Islet precursor cell (in vitro differentiated cells): ENCODE measurements around the gene ACAA2.

Source experiments
- DNase-seq: peaks from one replicate; pipeline ENCODE4 v3.0.0-alpha.2; 2018

ACAA2 gene, protein sequence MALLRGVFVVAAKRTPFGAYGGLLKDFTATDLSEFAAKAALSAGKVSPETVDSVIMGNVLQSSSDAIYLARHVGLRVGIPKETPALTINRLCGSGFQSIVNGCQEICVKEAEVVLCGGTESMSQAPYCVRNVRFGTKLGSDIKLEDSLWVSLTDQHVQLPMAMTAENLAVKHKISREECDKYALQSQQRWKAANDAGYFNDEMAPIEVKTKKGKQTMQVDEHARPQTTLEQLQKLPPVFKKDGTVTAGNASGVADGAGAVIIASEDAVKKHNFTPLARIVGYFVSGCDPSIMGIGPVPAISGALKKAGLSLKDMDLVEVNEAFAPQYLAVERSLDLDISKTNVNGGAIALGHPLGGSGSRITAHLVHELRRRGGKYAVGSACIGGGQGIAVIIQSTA

DNA sequence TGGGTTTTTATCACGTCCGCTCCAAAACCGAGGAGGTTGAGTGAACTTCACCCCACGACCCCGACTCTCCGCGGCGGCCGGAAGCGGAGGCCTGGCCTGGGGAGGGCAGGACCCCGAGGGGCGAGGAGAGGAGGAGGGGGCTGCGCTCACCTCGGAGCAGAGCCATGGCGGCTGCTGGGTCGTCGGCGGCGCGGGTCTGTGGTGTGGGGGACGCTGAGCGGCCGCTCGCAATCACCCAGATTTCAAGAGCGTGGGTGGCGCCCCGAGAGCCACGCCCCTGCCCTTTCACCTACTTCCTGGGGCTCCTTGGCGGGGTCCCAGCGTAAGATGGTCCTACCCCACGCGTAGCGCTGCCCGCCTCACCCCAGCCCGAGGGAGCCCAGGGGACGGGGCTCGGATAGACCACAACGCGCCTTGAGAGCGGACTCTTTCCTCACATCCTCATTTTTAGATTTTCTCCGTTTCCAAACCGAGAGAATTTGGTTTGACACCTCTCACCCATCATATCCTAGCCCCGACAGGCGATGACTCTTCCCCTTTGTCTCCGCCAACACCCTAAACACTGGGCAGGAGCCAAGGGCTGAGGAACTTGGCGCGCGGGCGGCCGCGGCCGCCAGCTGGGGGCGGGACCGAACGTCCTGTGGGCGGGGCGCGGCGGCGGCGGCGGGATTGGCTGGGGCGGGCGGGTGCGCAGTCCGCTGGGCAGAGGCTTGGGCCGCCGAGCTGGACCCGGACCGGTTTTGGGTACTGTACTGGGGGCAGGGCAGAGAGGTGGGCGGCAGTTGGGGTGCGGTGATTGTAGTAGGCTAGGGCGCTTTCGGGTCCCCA, at the start of gene ACAA2:
TSS of gene ACAA2 (minus strand) at position 215 of the 828 bp plus-strand sequence. CDS start at position 166, 49 bp downstream.
- DNase-seq = peak; percentile 88

DNA sequence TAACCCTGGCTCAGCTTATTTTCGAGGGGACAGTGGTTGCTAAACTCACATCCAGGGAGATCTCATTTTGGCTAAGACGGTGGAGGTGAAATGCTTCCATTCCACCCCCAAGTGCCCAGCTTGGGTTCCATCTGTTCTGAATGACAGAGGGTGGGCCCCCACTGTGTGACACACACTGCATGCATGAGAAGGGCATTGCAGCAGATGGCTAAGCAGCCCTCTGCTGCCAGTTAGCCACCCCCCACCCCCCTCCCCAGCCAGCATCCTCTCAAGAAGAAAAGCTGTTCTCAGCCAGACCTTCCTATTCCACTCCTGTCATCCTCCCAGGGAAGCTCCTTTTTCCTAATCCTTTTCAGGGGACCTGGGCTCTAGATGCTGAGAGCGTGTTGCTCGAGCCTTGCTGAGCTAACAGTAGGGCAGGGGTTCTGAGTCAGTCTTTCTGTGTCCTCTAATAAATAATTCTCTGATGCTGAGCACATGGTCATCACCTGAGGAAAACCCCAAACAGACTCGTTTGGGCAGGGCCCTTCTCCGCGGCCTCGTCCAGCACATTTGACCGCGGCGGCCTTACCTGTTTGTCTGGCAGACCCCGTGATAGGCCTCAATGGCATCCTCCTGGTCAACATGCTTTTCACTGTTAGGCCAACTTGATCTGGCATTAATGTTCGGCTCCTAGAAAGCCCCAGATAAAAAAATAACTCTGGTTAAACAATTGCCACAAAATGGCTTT, 49.5 kb upstream of the ACAA2 start:
- DNase-seq = no peak

DNA sequence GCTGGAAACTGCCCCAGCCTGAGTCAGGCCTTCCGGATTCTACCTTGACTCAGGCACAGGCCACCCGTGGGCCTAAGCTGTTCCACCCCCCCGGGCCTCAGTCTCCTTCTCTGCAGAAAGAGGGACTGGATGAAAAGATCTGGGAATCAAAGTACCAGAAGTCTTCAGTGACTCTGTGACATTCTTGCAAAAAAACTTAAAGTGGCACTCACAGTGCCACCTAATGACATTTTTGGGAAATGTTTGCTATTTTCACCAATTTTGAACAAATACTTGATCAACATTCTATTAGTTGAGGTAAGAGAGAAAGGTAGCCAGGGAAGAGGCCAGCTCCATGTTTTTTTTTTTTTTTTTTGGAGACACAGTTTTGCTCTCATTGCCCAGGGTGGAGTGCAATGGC, 48.3 kb upstream of the ACAA2 start:
- DNase-seq = no peak

DNA sequence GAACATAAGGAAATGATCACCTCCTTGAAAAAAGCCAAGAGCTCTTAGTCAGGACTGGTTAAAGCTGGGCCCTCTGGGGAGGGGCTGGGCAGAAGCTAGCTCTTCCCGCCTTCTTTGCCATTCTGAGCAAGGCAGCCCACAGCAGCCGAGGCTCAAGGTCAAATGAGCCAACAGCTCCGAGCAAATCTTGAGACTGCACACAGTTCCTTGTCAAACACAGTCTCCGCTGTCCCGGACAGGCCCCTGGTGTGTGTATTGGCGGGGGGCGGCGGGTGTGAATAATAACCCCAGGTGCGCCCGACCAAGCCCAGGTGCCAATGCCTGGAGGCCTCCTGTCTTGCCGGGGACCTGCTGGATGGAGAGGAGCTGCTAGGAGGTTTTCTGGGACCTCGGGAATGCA, 46.4 kb upstream of the ACAA2 start:
- DNase-seq = peak; percentile 50

DNA sequence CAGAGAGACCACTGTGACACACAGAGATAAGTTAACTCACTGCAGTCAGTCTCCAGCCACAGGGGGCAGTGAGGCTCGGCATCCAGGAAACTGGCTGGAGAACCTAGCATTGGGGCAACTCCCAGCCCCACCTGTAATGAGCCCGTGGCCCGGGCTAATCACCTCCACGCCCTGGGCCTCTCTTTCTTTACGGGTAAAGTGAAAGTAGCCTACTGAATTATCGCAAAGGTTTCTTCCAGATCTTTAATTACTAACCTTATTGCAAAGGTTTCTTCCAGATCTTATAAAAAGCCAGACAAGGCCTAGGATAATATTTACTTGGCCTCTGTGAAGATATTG, 45.7 kb upstream of the ACAA2 start:
- DNase-seq = no peak

DNA sequence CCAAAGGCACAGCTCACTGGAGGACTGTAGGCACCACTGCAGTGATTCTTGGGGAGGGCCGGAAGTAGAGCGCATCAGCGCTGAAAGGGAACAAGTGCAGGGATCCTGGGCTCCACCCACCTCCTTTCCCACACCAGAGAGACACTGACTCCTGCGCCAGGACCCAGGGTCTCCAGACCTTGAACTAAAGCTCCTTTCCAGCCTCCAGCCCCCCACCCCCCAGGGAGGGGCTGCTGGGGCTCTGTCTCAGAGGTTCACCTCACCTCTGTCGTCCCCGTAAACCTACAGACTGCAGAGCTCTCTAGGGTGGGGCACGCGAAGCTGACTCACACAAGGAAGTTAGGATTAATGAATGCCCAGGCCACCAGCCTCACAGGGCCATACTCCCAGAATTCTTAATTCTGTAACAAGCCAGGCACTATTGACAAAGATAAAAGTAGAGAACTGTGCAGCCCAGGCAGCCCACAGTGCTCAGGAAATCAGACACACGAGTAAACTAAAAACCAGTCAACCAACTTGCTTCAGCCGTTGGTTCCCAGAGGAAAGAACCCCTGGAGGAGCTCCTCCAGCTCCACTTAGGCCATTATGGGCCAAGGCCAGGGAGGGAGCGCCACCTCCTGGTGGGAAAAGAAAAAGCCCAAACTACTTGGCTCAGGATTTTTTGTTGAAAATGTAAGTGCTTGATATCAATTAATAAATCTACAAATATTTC, 45.1 kb upstream of the ACAA2 start:
- peak; percentile 82 for DNase-seq

DNA sequence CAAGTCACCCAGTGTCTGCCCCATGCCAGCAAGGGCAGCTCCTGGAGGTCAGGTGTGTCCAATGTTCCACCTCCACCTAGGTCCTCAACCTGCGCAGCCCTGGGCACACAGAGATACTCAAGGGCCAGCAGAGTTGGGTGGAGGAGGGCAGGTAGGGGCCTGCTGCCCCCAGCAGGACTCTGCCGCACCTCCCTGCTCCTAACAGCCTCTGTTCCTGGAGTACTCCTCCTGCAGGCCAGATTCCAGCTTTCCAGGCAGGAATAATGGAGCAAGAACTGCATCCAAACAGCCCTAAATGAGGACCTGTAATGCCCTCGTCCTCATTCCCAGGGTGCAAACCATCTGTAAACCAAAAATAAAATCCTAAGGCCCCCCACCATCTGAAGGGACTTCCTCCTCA, 44.4 kb upstream of the ACAA2 start:
- no peak for DNase-seq

DNA sequence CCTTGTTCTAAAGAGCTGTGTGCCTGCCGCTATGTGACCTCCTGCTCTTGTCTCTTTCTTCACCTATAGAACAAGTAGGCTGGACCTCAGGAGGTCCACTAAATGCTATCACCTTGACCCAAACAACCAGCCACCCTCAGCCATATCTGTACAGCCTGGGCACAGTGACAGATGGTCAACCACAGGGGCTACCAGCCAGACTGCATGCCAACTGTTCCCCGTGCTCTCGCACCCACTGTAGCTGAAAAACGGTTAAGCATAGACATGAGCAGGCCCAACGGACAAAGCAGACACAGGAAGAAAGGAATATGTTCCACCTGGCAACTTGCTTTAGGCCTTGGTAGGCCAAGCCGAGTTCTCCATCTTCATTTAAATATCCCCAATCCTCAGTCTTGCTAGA, 43.2 kb upstream of the ACAA2 start:
- no peak for DNase-seq

DNA sequence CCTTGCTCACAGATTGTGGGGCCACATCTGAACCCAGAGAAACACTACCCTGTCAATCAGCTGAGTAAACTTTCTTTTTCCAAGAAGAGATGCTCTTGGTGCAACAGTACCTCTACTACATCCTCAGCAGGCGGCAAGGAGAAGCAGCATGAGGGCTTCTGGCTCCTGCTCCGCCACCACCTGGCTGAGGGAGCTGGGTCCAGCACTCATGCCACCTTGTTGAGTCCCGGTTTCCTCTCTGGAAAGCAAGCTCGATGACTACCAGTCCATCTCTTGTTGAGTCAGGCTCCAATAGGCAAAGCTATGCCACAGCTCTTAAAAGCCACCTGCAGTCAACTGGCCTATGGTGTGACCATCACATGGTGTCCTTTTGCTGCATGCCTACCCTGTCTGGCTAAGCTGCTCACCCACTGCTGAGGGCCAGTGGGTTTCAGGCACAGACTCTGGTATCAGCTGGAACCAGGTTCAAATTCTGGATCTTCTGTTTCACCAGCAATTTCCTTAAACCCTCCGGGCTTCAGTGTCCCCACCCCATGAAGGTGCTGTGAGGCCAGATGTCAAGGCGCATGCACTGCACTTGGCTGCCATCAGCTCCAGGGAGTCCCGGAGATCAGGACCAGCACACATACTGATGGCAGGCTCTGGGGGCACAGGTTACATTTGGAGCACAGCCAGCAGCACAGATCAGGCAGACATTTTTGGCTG, 42.5 kb upstream of the ACAA2 start:
- peak; percentile 35 for DNase-seq

DNA sequence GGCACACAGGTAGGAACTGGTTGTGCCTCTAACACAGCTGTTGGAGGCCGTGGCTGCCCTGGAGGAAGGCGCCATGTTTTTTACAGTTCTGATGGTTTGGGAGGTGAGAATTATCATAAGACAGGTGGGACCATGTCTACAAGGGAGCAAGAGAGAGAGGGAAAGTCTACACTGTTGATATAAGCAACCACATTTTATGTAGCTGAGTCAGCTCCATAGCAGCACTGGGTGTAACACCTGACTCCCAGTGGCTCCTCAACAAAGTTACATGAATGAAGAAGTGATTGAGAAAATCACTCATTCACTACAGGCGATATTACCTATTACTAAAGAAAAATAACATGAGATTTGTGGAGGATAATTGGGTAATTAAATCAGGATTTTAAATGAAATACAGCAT, 41.3 kb upstream of the ACAA2 start:
- DNase-seq = no peak

DNA sequence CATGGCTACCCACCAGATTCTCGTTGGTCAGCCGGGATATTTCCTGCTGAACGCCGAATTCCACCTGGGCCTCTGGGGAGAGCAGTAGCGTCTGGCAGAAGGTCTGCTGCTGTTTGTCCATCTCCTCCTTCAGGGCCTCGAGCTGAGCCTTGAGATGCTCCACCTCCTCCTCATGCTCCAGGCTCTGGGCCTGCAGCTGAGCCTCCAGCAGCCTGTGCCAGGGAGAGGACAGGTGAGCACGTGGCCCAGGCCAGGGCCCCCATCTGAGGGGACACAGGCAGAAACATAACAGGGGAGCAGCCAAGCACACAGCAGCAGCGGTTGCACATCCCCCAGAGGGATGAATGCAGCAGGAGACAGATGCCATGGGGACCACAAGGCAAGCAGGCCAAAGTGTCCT, 40.1 kb upstream of the ACAA2 start:
- peak; percentile 43 for DNase-seq

DNA sequence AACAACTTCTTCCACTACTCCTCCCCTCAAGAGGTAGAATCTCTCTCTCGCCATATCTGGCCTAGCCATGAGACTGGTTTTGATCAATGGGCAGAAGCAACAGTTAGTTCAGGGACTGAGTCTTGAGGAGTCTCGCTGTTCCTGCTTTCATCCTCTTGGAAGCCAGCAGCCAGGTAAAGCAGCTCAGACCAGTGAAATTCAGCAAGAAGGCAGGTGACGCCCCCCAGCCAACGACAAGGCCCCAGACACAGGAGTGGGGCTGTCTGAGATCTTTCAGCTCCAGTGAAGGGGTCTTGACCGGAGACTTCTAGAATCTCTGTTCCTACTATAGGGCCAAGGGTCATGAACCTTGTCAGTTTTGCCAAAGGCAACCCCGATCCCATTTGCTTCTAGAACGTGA, 39.7 kb upstream of the ACAA2 start:
- no peak for DNase-seq

DNA sequence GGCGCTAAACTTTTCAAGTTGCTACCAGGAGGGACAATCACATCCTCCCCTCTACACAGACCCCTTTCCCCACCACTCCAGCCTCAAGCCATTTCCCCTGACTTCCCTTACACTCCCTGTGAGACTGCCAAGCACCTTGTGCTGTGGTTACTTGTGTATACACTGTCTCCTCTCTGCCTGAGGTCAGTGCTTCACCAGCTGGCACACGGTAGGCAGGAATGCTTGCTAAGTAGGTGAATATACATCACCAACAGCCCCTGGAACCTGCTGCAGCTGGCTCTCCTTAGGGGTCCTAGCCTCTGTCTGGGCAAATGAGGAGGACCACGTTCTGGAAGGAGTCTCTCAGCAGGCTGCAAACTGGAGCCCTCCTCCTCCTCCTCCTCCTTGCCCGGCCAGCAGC, 38.3 kb upstream of the ACAA2 start:
- peak; percentile 32 for DNase-seq

DNA sequence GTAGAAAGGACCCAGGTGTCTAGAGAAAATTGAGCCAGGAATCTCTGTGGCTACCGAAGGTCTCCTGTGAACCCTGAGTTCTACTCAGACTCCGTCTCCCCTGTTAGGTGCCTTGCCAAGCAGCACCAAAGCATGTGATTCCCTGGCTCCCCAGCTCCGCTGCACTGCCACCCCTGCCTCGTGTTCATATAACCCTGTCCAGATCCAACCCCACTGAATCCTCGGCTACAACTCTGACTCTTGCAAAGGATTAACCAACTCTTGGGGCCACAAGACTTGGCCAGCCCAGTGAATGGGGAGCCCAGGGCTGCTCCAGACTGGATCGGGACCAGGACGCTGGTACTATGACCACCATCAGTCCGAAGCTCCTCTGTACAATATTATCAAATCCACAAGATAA, 37.3 kb upstream of the ACAA2 start:
- DNase-seq = no peak

DNA sequence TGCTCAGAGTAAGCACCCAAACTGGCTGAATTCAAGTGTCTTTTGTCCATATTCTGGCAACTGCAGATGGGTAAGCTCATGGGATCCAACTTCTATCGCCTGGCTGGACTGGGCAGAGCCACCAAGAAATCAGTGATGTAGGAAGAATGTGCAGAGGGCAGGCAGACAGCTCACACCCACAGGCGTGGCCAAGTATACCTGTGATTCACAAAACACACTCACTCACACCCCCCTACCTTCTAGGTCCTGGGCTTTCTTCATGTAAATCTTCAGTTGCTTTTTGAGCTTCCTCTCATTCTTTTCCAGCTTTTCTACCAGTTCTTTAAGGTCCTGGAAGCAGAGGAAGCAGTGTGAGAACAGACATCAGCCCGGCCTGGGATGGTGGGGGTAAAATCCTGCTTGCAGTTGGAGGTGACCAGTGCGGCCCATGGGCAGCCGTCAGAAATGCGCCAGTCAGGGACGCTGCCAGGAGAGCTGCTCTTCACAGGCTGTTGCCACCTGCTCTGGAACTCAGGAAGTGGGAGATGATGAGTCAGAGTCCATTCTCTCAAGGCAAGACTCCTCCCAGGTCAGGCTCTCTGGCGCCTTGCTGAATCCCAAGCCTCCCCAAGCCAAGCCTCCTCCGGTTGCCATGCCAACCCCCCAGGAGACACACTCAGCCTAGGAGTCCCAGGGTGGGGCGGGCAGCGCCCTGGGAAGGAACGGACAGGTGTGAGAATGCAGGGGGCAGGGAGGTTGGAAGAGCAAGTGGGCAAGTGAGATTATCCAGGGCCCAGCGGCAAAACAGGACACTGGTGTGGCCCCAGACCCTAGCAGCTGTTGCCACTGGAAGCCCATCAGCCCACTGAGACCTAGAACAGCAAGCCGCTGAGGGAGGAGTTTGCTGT, 36.2 kb upstream of the ACAA2 start:
- peak; percentile 97 for DNase-seq

DNA sequence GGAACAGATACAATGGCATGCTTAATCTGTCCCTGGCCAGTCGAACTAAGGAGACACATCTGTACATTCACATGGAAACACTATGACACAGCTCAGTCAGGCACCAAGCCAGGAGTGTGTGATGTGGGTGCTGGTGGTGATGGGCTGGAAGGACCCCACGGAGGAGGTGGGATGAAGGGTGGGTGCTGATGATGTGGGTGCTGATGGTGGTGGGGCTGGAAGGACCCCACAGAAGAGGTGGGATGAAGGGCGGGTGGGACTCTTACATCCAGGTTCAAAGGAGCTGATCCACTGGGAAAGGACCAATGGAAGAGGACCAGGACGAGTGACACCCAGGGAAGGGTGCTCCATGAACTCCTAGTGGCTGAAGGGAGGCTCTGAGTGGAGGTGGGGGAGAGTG, 34.8 kb upstream of the ACAA2 start:
- DNase-seq = no peak

DNA sequence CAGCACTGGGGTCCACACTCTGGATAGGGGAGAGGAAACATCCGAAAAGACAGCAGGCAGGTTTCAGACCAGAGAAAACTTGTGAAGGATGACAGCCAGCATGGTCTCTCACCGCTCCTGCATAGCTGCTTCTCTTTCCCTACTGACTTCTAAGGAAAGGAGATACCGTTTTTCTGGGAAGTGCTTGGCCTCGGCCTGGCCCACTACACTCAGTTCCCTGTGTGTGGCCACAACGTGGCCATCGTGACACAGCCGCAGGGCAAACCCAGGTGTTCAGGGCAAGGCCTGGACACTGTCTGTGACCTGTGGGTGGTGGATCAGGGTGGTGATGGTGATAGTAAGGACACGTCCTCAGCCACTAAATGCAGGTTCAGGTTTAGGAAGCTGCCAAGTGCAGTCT, 34.2 kb upstream of the ACAA2 start:
- DNase-seq = no peak

DNA sequence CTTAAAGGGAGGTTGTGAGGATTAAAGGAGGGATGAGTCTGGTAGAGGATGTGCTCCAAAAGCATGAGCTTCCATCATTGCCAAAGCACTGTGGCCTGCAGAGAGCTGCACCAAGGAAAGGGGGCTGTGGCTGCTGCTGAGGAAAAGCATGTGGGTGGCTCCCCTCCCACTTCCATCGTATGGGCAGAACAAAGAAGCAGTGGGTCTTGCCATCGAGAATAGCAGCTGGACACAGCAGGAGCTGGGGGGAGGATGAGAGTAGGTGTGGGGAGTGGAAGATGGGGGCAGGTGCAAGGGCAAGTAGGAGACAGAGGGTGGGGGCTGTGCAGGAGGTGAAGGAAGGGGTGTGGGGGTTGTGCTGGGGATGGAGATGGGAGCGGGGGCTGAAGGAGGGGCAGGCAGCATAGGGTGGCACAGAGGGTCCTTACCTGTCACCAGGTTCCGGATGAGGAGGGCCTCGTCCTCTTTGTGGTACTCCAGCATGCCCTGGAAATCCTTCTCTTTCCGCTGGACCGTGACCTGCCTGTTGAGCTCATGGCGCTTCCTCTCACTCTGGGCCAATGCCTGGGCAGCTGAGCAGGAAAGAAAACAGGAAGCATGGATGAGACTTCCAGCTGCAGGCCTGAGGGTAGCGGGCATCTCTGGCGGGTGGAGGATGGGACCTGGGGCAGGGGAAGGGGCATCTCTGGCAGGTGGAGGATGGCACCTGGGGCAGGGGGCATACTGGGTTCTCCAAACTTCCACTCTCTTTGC, 33.6 kb upstream of the ACAA2 start:
- DNase-seq = no peak

DNA sequence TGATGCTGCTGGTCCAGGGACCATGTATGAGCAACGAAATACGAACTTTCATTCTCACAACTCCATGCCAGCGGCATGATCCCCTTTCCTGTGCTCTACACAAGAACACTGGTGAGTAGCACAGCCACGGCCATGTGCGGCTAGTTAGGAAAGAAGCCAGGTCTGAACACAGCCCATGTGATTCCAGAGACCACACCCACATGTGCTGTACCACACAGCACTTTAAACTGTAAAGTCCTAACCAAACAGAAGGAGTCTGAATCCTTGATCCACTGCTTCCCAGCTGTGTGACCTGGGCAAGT, 33.0 kb upstream of the ACAA2 start:
- no peak for DNase-seq

DNA sequence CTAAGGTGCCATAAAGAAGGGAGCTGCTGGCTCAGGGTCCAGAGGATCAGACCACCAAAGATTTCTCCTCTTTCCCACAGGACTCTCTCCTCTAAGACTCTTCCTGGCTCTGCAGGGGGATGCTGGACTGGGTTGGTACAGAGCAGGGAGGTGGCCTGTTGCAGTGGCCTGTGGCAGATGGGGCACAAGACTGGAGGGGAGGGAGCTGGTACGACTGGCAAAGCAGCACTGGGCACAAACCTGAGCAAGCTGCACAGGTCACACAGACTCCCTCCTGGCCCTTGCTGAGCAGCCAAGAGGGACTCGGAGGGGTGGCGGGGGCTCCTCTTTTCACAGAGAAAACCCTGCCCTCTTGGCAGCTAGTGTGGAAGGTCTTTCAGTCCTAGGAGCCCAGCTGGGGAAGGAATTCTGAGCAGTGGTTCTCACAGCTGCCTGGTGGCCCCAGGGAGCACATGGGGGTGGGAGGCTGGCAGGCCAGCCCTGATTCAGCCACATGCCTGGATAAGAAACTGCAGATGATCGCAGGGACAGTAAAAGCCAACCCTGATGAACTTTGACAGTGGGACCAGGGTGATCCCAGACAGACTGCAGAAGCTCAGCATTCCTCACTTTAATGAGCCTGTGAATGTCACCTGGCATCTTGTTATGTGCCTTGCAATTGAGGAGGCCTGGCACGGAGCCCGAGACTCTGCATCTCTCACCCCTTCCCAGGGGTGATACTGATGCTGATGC, 32.5 kb upstream of the ACAA2 start:
- no peak for DNase-seq
